ENCODE data around the gene PIGV. TPM values are rescaled to one million over a fixed set of nuclear protein-coding genes. Genes with fewer than 3 reads are reported as not detected.
"Not testable (repeated sequence)": the region's sequence is repeated elsewhere in the genome, so short reads cannot be mapped to it uniquely, and the experiment has no call there.

Gene PIGV
- total RNA-seq, 1 donor from 2014 or later, result 15.2 TPM

DNA sequence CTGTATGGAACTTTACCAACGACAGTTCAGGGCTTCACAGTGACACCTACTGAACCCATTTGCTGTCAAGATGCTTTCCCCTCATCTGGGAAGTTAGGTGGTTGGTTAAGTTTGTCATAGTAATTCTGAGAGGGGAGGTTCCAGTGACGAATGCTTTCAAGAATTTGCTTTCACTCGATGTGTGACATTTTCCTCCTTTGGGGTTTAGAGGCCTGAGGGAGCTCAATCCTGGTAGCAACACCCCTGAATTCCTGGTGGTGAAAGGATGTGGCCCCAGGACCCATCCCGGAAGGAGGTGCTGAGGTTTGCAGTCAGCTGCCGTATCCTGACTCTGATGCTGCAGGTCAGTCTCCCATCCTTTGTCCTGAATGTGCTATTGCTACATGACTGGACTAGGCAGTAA is 2.8 kb downstream of the PIGV start:
- Mint-ChIP-seq H3K9me3 (no peaks in the 10 kb centered on the region), H3K4me1 (peaks cover 70% of the 10 kb centered on the region), H3K36me3 (ENCODE audit: low read depth) (peaks cover 27% of the 10 kb centered on the region), H3K27ac (peak overlapping the region; percentile 100), H3K4me3 (peak overlapping the region; percentile 100), H3K27me3 (no peaks in the 10 kb centered on the region)
- peak; percentile 82 for DNase-seq
- intact Hi-C loops (cut with micrococcal nuclease), result loop anchor here (1.0 to 5.0 kb wide), 5 partner anchors 10 to 209 kb away; no protein-coding TSS in a partner anchor

DNA sequence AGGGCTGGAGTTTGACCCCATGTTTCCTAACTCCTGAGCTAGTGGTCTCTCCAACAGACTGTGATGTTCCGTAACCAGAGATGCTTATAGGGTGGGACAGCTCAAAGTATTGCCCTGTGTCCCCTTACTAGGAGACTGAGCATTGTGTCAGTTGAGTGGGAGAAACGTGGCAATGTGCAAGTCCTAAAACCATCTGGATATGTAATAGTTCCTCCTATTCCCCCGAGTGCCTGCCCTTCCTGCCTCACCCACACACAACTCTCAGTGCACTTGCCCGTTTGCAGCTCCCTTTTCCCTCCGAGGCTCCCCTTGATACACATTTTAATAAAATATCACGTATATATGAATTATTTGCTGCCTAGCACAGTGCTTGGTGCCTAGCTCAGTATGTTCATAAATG is 3.4 kb downstream of the PIGV start:
- Mint-ChIP-seq H3K36me3 (ENCODE audit: low read depth) (peaks cover 27% of the 10 kb centered on the region), H3K9me3 (no peaks in the 10 kb centered on the region), H3K27ac (peak overlapping the region; percentile 100), H3K4me1 (peaks cover 64% of the 10 kb centered on the region), H3K27me3 (no peaks in the 10 kb centered on the region), H3K4me3 (peak overlapping the region; percentile 100)
- intact Hi-C loops (cut with micrococcal nuclease), result loop anchor here (2.0 to 5.0 kb wide), 2 partner anchors 42 to 86 kb away; no protein-coding TSS in a partner anchor
- no peak for DNase-seq

DNA sequence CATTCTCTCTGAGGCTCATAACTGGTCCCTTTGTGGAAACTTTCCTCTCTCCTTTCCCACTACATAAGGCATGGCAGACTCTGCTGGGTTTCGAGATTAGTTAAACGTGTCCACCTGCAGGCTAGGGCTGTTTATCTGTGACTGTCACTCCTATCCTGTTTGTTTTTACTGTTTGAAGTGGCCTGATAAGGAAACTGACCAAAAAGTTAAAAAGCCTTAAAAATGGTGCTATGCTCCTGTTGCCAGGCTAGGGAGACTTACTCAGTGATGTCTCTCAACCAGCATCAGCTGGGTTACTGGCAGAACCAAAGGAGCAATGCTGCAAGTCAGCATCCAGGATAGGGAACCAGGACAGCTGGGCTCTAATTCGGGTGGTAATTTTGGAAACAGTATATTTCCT is 3.9 kb downstream of the PIGV start:
- no peak for DNase-seq
- no peaks in the 10 kb centered on the region for H3K9me3 Mint-ChIP-seq
- peaks cover 31% of the 10 kb centered on the region for H3K36me3 Mint-ChIP-seq (ENCODE audit: low read depth)
- peak overlapping the region; percentile 100 for H3K4me3 Mint-ChIP-seq
- intact Hi-C loops (cut with micrococcal nuclease), result loop anchor here (2.0 to 5.0 kb wide), 2 partner anchors 41 to 86 kb away; no protein-coding TSS in a partner anchor
- H3K4me1 Mint-ChIP-seq, result peaks cover 64% of the 10 kb centered on the region
- H3K27me3 Mint-ChIP-seq, result no peaks in the 10 kb centered on the region
- H3K27ac Mint-ChIP-seq, result peak overlapping the region; percentile 100

DNA sequence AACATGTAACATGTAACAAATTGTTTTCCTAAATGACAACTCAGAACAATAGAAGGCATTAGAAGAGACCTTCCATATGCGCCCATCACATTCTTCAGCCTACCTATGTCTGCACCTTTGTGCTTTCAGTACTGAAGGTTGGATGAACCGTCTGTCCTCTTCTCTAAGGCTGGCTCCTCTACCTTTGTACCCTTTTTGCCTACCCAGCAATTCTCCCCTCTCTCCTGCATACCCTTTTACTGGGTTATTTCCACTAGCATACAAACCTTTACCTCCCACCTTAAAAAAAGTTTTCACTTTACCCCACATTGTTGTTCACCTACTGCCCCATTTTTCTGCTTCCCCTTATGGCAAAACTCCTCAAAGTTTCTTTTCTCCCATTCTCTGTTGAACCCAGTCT is 5.2 kb downstream of the PIGV start:
- peaks cover 64% of the 10 kb centered on the region for H3K4me1 Mint-ChIP-seq
- DNase-seq, result no peak
- intact Hi-C loops (cut with micrococcal nuclease), result loop anchor here (5.0 kb wide), 1 partner anchor 84 kb away; no protein-coding TSS in a partner anchor
- peaks cover 38% of the 10 kb centered on the region for H3K36me3 Mint-ChIP-seq (ENCODE audit: low read depth)
- H3K27ac Mint-ChIP-seq, result peak overlapping the region; percentile 1
- no peaks in the 10 kb centered on the region for H3K9me3 Mint-ChIP-seq
- no peaks in the 10 kb centered on the region for H3K27me3 Mint-ChIP-seq
- peak overlapping the region; percentile 36 for H3K4me3 Mint-ChIP-seq

DNA sequence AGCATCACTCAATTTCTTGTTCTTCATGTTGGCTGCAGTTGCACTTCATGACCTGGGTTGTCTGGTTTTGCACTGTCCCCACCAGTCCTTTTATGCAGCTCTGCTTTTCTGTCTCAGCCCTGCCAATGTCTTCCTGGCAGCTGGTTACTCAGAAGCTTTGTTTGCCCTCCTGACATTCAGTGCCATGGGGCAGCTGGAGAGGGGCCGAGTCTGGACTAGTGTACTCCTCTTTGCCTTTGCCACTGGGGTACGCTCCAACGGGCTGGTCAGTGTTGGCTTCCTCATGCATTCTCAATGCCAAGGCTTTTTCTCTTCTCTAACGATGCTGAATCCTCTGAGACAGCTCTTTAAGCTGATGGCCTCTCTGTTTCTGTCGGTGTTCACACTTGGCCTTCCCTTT is 6.6 kb downstream of the PIGV start:
- intact Hi-C loops (cut with micrococcal nuclease), result loop anchor here (5.0 kb wide), 1 partner anchor 83 kb away; no protein-coding TSS in a partner anchor
- peaks cover 65% of the 10 kb centered on the region for H3K4me1 Mint-ChIP-seq
- H3K4me3 Mint-ChIP-seq, result no peak overlapping the region
- DNase-seq, result no peak
- H3K9me3 Mint-ChIP-seq, result no peaks in the 10 kb centered on the region
- H3K27ac Mint-ChIP-seq, result no peak overlapping the region
- peaks cover 39% of the 10 kb centered on the region for H3K36me3 Mint-ChIP-seq (ENCODE audit: low read depth)
- H3K27me3 Mint-ChIP-seq, result no peaks in the 10 kb centered on the region

DNA sequence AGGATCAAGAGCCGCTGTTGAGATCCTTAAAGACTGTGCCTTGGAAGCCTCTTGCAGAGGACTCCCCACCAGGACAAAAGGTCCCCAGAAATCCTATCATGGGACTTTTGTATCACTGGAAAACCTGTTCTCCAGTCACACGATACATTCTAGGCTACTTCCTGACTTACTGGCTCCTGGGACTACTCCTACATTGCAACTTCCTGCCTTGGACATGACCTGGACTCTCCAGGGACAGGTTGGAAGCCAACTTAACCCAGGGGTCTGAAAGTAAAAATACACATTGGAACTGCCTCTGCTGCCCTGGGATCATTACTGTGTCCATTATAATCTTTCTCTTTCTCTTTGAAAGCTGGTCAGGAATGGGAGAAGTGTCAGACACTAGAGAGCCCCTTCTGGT is 9.9 kb downstream of the PIGV start:
- Mint-ChIP-seq H3K27me3 (no peaks in the 10 kb centered on the region), H3K4me3 (no peak overlapping the region), H3K27ac (peak overlapping the region; percentile 62), H3K36me3 (ENCODE audit: low read depth) (peaks cover 50% of the 10 kb centered on the region), H3K9me3 (no peaks in the 10 kb centered on the region), H3K4me1 (peaks cover 65% of the 10 kb centered on the region)
- intact Hi-C loops (cut with micrococcal nuclease), result no loop called here
- DNase-seq, result no peak

DNA sequence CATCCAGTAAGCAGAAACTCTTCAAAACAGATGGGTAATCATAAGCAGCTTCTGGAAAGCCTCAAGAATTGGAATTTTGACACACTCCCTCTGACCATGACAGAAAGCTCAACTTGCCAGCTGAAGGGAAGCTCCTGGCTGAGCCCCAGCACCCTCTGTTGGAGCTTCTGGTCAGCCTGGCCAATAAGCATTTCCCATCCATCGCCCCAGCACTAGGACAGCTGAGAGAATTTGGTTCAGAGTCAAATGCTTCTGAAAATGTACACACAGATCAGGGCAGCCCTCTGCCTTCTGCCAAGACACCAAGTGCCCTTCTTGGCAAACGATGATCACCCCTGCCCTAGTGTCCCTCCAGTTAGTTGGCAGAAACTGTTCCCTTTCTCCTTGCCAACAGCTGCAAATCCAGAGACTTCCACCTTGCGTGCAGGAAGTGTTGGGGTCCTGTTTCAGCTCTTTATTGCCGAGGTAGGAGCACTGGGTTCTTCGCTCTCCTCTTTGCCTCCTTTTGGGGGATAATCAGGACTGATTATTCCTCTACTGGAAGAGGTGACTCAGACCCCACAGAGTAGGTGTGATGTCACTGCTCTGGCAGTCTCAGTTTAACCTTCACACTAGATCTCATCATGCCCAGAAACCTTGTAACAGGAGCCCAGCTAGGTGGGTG is 11.9 kb downstream of the PIGV start:
- Mint-ChIP-seq H3K4me3 (peak overlapping the region; percentile 76), H3K36me3 (ENCODE audit: low read depth) (peaks cover 34% of the 10 kb centered on the region), H3K9me3 (no peaks in the 10 kb centered on the region), H3K4me1 (peaks cover 53% of the 10 kb centered on the region), H3K27ac (peak overlapping the region; percentile 89), H3K27me3 (no peaks in the 10 kb centered on the region)
- peak; percentile 67 for DNase-seq
- intact Hi-C loops (cut with micrococcal nuclease), result loop anchor here (1.0 kb wide), 1 partner anchor 9 kb away; no protein-coding TSS in a partner anchor

DNA sequence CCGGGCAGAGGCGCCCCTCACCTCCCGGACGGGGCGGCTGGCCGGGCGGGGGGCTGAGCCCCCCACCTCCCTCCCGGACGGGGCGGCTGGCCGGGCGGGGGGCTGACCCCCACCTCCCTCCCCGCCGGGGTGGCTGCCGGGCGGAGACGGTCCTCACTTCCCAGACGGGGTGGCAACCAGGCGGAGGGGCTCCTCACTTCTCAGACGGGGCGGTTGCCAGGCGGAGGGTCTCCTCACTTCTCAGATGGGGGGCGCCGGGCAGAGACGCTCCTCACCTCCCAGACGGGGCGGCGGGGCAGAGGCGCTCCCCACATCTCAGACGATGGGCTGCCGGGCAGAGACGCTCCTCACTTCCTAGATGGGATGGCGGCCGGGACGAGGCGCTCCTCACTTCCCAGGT is 16.2 kb downstream of the PIGV start:
- H3K27me3 Mint-ChIP-seq; DNase-seq; H3K9me3 Mint-ChIP-seq; intact Hi-C loops (cut with micrococcal nuclease); H3K4me3 Mint-ChIP-seq; H3K27ac Mint-ChIP-seq: not testable (repeated sequence)
- H3K36me3 Mint-ChIP-seq (ENCODE audit: low read depth), result peaks cover 16% of the 10 kb centered on the region
- H3K4me1 Mint-ChIP-seq, result peaks cover 34% of the 10 kb centered on the region

DNA sequence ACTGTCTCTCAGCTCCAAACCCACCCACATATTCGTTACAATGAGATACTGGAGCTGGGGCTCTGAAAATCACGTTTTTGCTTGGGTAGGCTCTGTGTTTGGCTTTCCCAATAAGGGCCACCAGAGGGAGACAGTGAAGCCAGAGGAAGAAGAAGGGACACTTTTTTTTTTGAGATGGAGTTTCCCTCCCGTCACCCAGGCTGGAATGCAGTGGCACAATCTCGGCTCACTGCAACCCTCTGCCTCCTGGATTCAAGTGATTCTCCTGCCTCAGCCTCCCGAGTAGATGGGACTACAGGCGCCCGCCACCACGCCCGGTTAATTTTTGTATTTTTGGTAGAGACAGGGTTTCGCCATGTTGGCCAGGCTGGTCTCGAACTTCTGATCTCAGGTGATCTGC is 22.4 kb downstream of the PIGV start:
- H3K27me3 Mint-ChIP-seq; H3K36me3 Mint-ChIP-seq (ENCODE audit: low read depth); H3K9me3 Mint-ChIP-seq: not testable (repeated sequence)
- peaks cover 20% of the 10 kb centered on the region for H3K4me1 Mint-ChIP-seq
- intact Hi-C loops (cut with micrococcal nuclease), result loop anchor here (2.0 kb wide), 2 partner anchors 23 to 69 kb away; no protein-coding TSS in a partner anchor
- peak overlapping the region; percentile 19 for H3K4me3 Mint-ChIP-seq
- peak; percentile 94 for DNase-seq
- peak overlapping the region; percentile 69 for H3K27ac Mint-ChIP-seq

DNA sequence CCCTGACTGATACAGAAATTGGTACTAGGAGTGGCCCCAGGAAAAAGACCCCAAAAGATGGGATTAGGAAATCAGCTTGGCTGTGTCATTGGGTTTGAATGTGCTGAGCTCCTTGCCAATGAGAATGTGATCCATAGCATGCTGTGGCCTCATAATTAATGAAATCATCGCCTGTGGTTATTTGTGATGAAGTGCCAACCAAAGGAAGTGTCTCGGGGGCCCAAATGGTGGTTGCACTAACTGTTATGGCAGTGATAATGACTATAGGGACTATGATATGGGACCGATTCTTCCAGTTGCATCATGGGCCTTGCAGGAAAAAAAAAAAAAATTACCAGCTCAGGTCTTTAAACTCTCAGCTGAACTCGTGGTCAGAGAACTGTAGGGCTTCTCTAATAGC is 23.3 kb downstream of the PIGV start:
- Mint-ChIP-seq H3K4me1 (peaks cover 17% of the 10 kb centered on the region), H3K27me3 (no peaks in the 10 kb centered on the region), H3K27ac (no peak overlapping the region), H3K4me3 (no peak overlapping the region), H3K9me3 (no peaks in the 10 kb centered on the region), H3K36me3 (ENCODE audit: low read depth) (no peaks in the 10 kb centered on the region)
- intact Hi-C loops (cut with micrococcal nuclease), result loop anchor here (2.0 kb wide), 2 partner anchors 22 to 68 kb away; no protein-coding TSS in a partner anchor
- no peak for DNase-seq

DNA sequence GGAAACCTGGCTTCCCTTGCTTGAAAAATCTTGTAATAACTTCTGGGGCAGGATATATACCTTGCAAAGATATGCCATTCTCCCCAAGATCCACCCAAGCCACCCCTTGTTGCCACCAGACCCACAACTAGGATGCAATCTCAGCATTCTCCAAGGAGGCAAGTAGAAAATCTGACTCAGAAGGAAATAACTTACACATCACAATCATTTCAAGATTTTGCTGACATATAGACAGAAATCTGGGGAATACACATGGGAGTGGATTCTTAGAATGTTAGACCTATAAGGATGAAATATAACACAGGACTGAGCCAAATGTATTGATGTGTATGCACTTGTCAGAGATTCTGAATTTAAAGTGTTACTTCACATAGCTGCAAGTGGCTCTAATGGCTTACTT is 24.0 kb downstream of the PIGV start:
- no peaks in the 10 kb centered on the region for H3K27me3 Mint-ChIP-seq
- H3K4me1 Mint-ChIP-seq, result peaks cover 17% of the 10 kb centered on the region
- H3K9me3 Mint-ChIP-seq, result no peaks in the 10 kb centered on the region
- DNase-seq, result no peak
- no peaks in the 10 kb centered on the region for H3K36me3 Mint-ChIP-seq (ENCODE audit: low read depth)
- H3K4me3 Mint-ChIP-seq, result no peak overlapping the region
- H3K27ac Mint-ChIP-seq, result no peak overlapping the region
- intact Hi-C loops (cut with micrococcal nuclease), result loop anchor here (2.0 kb wide), 2 partner anchors 21 to 67 kb away; no protein-coding TSS in a partner anchor

DNA sequence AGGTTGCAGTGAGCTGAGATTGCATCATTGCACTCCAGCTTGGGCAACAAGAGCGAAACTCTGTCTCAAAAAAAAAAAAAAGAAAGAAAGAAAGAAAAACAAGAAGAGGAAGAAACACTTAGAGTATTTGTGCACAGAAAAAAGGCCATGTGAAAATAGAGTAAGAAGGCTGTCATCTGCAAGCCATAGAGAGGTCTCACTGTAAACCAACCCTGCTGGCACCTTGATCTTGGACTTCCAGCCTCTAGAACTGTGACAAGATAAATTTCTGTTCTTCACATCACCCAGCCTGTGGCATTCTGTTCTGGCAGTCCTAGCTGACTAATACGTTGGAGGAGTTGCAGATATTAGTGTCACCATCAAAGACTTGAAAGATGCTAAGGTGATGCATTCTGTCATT is 26.6 kb downstream of the PIGV start:
- intact Hi-C loops (cut with micrococcal nuclease), result no loop called here
- Mint-ChIP-seq H3K27me3 (no peaks in the 10 kb centered on the region), H3K36me3 (ENCODE audit: low read depth) (no peaks in the 10 kb centered on the region), H3K9me3 (no peaks in the 10 kb centered on the region), H3K4me3 (no peak overlapping the region), H3K4me1 (peaks cover 17% of the 10 kb centered on the region), H3K27ac (no peak overlapping the region)
- DNase-seq, result no peak

DNA sequence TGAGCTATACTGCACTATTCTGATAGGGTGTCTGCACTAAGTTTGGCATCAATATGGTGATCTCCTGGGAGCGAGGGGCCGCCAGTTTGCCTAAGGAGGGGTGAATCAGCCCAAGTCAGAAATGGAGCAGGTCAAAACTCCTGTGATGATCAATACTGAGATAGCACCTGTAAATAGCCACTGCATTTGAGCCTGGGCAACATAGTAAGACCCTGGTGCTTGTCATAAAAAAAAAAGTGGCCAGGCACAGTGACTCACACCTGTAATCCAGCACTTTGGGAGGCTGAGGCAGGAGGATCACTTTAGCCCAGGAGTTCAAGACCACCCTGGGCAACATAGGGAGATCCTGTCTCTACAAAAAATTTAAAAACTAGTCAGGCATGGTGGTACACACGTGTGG is 27.1 kb downstream of the PIGV start:
- H3K27ac Mint-ChIP-seq, result no peak overlapping the region
- intact Hi-C loops (cut with micrococcal nuclease), result no loop called here
- no peak for DNase-seq
- H3K4me1 Mint-ChIP-seq, result peaks cover 17% of the 10 kb centered on the region
- no peaks in the 10 kb centered on the region for H3K9me3 Mint-ChIP-seq
- no peak overlapping the region for H3K4me3 Mint-ChIP-seq
- H3K36me3 Mint-ChIP-seq (ENCODE audit: low read depth), result no peaks in the 10 kb centered on the region
- H3K27me3 Mint-ChIP-seq, result no peaks in the 10 kb centered on the region

DNA sequence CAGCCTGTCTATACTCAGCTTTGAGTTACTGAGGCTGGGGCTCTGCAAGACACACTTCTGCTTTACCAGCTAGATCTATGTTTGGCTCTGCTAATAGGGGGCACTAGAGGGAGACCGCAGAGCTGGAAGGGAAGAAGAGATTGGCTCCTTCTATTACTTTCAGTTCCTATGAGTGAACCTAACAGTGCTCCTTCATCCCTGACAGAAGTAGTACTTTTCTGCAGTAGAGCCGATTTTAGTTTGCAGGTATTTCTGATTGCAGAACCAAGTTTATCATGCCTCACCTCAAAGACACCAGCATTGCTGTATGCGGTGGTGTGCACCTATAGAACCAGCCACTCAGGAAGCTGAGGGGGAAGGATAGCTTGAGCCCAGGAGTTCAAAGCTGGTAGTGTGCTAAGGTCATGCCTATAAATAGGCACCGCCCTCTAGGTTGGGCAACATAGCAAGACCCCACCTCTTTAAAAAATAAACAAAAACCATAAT is 33.1 kb downstream of the PIGV start:
- no peaks in the 10 kb centered on the region for H3K9me3 Mint-ChIP-seq
- intact Hi-C loops (cut with micrococcal nuclease), result no loop called here
- H3K4me3 Mint-ChIP-seq, result no peak overlapping the region
- peak; percentile 75 for DNase-seq
- peak overlapping the region; percentile 39 for H3K27ac Mint-ChIP-seq
- no peaks in the 10 kb centered on the region for H3K27me3 Mint-ChIP-seq
- H3K4me1 Mint-ChIP-seq, result peaks cover 20% of the 10 kb centered on the region
- H3K36me3 Mint-ChIP-seq (ENCODE audit: low read depth), result no peaks in the 10 kb centered on the region

Measured in activated CD4-positive, alpha-beta T cell treated with anti-CD3 and anti-CD28 coated beads, Interleukin-2, amount 10 ng/mL, durations not matched to agents 24 days and 14 days (primary cell).